CD4-positive, CD25-positive, alpha-beta regulatory T cell (primary cell): ENCODE measurements around the gene C9orf152. TPM values are rescaled to one million over a fixed set of nuclear protein-coding genes. Genes with fewer than 3 reads are reported as not detected.

Experiments used
- polyA plus RNA-seq, 4 donors: library from polyadenylated mRNA; unstranded; fragments of 300-500 nt; fragmentation: Illumina TruSeq; gene quantifications; one replicate each; pipeline ENCODE4 v1.2.3, GENCODE V29; 2021
- total RNA-seq: library from RNA; stranded (reverse); gene quantifications from one replicate; pipeline ENCODE4 v1.2.3, GENCODE V29; 2022

C9orf152 gene
- total and polyA plus RNA-seq, 5 donors from 2014 or later, result not detected

Other genes starting within 250 kb of the C9orf152 start
- 58.4 TPM for gene TXN, start 48.3 kb upstream of the C9orf152 start, total RNA-seq
- 100 to 1,000 TPM; 173 to 277 (median 221) TPM for gene TXN, start 48.3 kb upstream of the C9orf152 start, polyA plus RNA-seq
- not detected for gene TXNDC8, start 129.7 kb upstream of the C9orf152 start, total RNA-seq
- gene TXNDC8, start 129.7 kb upstream of the C9orf152 start, polyA plus RNA-seq, result not detected